Measurements from ENCODE around the gene ABHD5.

GRCh38 chr3:43729707-43730414 lies 39.1 kb downstream of the ABHD5 start:
- TF ChIP-seq CTCF (IDR thresholded peaks at IDR 0.05; ENCODE audit: low read depth, low read length, poor library complexity, severe bottlenecking), result no peak
- TF ChIP-seq EZH2phosphoT487 (IDR thresholded peaks at IDR 0.05; ENCODE audit: borderline replicate concordance, low read length), result no peak
